SK-N-MC (cell line): ENCODE measurements around the gene LTBP4.

Source experiments
- EZH2 ChIP-seq: fragments of 200-600 bp; sonication (generic); IDR thresholded peaks from one replicate; pipeline ENCODE4 v1.6.1; 2017; ENCODE audit warnings: antibody characterized with exemption
- FOXP2 ChIP-seq: optimal IDR thresholded peaks from 2 replicates; pipeline ENCODE3; 2011; ENCODE audit warnings: mild to moderate bottlenecking, moderate library complexity; ENCODE audit not compliant: insufficient read depth; ENCODE audit errors: extremely low read length, control extremely low read depth
- POLR2AphosphoS5 ChIP-seq: IDR thresholded peaks from 2 replicates; pipeline ENCODE4 v1.6.1; 2012; ENCODE audit warnings: mild to moderate bottlenecking, low read depth, low read length, borderline replicate concordance

- TF ChIP-seq EZH2 (no peak), POLR2AphosphoS5 (no peak), FOXP2 (no peak)
These were observed 41.7 kb downstream of the LTBP4 start for GRCh38 chr19:40642757-40643305.
